Astrocyte (in vitro differentiated cells and primary cell): Measurements from ENCODE around the gene IFNAR1. TPM values are rescaled to one million over a fixed set of nuclear protein-coding genes. Genes with fewer than 3 reads are reported as not detected.
A peak's percentile ranks its signal among the peaks of the same experiment; 100 is the strongest.

Experiments
- DNase-seq: peaks from one replicate; pipeline ENCODE4 v3.0.0-alpha.2; 2010; ENCODE audit warnings: low read depth
- FAIRE-seq: peaks from 2 replicates; lab custom pipeline; 2011; peaks lifted over from hg19 to GRCh38; lab: Jason Lieb, UNC
- H2AFZ ChIP-seq: 2 replicates; pipeline ENCODE4 v1.6.0; 2012; ENCODE audit warnings: low read depth, low read length, inconsistent platforms
- H3K27ac ChIP-seq: 2 replicates; pipeline ENCODE4 v1.5.1; 2011; ENCODE audit warnings: low read depth, low read length, inconsistent platforms
- H3K27me3 ChIP-seq: 2 replicates; pipeline ENCODE4 v1.6.0; 2011; ENCODE audit warnings: low read length, inconsistent platforms; ENCODE audit not compliant: insufficient read depth
- H3K36me3 ChIP-seq: 2 replicates; pipeline ENCODE4 v1.5.1; 2011; ENCODE audit warnings: low read length, inconsistent platforms; ENCODE audit not compliant: insufficient read depth
- H3K4me1 ChIP-seq: 2 replicates; pipeline ENCODE4 v1.5.1; 2011; ENCODE audit warnings: low read length, inconsistent platforms; ENCODE audit not compliant: insufficient read depth
- H3K4me2 ChIP-seq: 2 replicates; pipeline ENCODE4 v1.6.0; 2012; ENCODE audit warnings: low read length, inconsistent platforms
- H3K4me3 ChIP-seq: 2 replicates; pipeline ENCODE4 v1.5.1; 2011; ENCODE audit warnings: low read depth, mild to moderate bottlenecking, low read length, inconsistent platforms; ENCODE audit not compliant: insufficient read depth
- H3K79me2 ChIP-seq: 2 replicates; pipeline ENCODE4 v1.6.0; 2012; ENCODE audit warnings: mild to moderate bottlenecking, low read length, inconsistent platforms; ENCODE audit not compliant: insufficient read depth
- H3K9ac ChIP-seq: 2 replicates; pipeline ENCODE4 v1.6.0; 2012; ENCODE audit warnings: mild to moderate bottlenecking, low read length, inconsistent platforms
- H3K9me3 ChIP-seq: 2 replicates; pipeline ENCODE4 v1.5.1; 2012; ENCODE audit warnings: low read depth, mild to moderate bottlenecking, low read length, inconsistent platforms; ENCODE audit not compliant: insufficient read depth
- H4K20me1 ChIP-seq: 2 replicates; pipeline ENCODE4 v1.6.0; 2012; ENCODE audit warnings: low read length, inconsistent platforms; ENCODE audit not compliant: insufficient read depth
- H3K27ac Mint-ChIP-seq: one replicate; pipeline ENCODE4 v1.8.0; 2021; ENCODE audit warnings: mild to moderate bottlenecking, mixed read lengths; ENCODE audit not compliant: unreplicated experiment
- H3K27me3 Mint-ChIP-seq: one replicate; pipeline ENCODE4 v1.8.0; 2021; ENCODE audit warnings: low read depth, mixed read lengths; ENCODE audit not compliant: unreplicated experiment
- H3K36me3 Mint-ChIP-seq: one replicate; pipeline ENCODE4 v1.8.0; 2021; ENCODE audit warnings: low read depth, mixed read lengths; ENCODE audit not compliant: unreplicated experiment
- H3K4me1 Mint-ChIP-seq: one replicate; pipeline ENCODE4 v1.8.0; 2021; ENCODE audit warnings: low read depth, mixed read lengths; ENCODE audit not compliant: unreplicated experiment
- H3K4me3 Mint-ChIP-seq: one replicate; pipeline ENCODE4 v1.8.0; 2021; ENCODE audit warnings: mild to moderate bottlenecking, moderate library complexity, mixed read lengths; ENCODE audit not compliant: unreplicated experiment
- H3K9me3 Mint-ChIP-seq: one replicate; pipeline ENCODE4 v1.8.0; 2021; ENCODE audit warnings: mild to moderate bottlenecking, mixed read lengths; ENCODE audit not compliant: unreplicated experiment
- EZH2 ChIP-seq: IDR thresholded peaks from 2 replicates; pipeline ENCODE4 v1.6.1; 2012; ENCODE audit warnings: mild to moderate bottlenecking, low read length, inconsistent platforms; ENCODE audit not compliant: insufficient read depth
- total RNA-seq: library from RNA; stranded (reverse); gene quantifications from 2 replicates; pipeline ENCODE4 v1.2.1, GENCODE V29; 2021
- TF ChIP-seq, protein P1 (sequence below): IDR thresholded peaks from 2 replicates; pipeline ENCODE4 v1.5.1; 2011; ENCODE audit warnings: low read depth, mild to moderate bottlenecking, inconsistent platforms, low read length, moderate library complexity; ENCODE audit not compliant: insufficient read depth

Gene IFNAR1
- total RNA-seq, 1 donor from 2014 or later: 44.0 TPM

GRCh38 chr21:33279330-33279820 is 45.4 kb upstream of the IFNAR1 start:
- peaks cover 4% of the 10 kb centered on the region for H3K9me3 Mint-ChIP-seq
- no peak for TF ChIP-seq EZH2
- TF ChIP-seq, protein P1, sequence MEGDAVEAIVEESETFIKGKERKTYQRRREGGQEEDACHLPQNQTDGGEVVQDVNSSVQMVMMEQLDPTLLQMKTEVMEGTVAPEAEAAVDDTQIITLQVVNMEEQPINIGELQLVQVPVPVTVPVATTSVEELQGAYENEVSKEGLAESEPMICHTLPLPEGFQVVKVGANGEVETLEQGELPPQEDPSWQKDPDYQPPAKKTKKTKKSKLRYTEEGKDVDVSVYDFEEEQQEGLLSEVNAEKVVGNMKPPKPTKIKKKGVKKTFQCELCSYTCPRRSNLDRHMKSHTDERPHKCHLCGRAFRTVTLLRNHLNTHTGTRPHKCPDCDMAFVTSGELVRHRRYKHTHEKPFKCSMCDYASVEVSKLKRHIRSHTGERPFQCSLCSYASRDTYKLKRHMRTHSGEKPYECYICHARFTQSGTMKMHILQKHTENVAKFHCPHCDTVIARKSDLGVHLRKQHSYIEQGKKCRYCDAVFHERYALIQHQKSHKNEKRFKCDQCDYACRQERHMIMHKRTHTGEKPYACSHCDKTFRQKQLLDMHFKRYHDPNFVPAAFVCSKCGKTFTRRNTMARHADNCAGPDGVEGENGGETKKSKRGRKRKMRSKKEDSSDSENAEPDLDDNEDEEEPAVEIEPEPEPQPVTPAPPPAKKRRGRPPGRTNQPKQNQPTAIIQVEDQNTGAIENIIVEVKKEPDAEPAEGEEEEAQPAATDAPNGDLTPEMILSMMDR: no peak
- DNase-seq: no peak

DNA sequence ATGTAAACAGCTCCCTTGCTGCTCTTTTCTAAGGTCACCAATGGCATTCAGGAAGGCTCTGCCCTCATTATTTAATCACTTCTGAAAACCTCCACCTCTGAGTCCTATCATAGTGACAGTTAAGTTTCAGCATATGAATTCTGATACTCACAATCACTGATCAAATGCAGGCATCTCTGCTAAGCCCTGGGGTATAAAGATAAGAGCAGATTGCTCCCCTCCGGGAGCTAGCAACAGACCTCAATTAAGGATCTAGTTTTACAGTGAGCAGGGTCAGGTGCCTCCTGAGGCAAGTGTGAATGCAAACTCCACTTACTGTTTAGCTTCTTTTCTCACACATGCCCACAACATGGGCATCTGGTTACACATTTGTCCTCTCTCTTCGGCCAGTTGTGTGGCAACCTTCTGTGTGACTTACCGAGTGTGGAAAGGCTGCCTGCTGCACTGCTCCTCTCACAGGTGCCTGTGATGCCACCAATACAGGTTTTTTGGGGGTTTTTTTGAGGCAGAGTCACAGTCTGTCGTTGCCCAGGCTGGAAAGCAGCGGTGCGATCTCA is 43.6 kb upstream of the IFNAR1 start:
- Histone ChIP-seq H3K4me3 (no peak overlapping the region), H3K9me3 (peaks cover 6% of the 10 kb centered on the region), H3K27me3 (no peaks in the 10 kb centered on the region), H3K9ac (no peak overlapping the region), H3K4me2 (no peak overlapping the region), H4K20me1 (no peaks in the 10 kb centered on the region), H3K4me1 (no peaks in the 10 kb centered on the region), H3K79me2 (no peaks in the 10 kb centered on the region), H2AFZ (no peak overlapping the region), H3K27ac (no peak overlapping the region), H3K36me3 (peaks cover 11% of the 10 kb centered on the region)
- no peak overlapping the region for H3K4me3 Mint-ChIP-seq
- H3K4me1 Mint-ChIP-seq: peaks cover under 1% of the 10 kb centered on the region
- no peaks in the 10 kb centered on the region for H3K27me3 Mint-ChIP-seq
- peak overlapping the region; percentile 3 for H3K27ac Mint-ChIP-seq
- H3K36me3 Mint-ChIP-seq: peaks cover 42% of the 10 kb centered on the region
- DNase-seq (no peak), FAIRE-seq (no peak)
- TF ChIP-seq, protein P1: no peak
- TF ChIP-seq EZH2: no peak
- H3K9me3 Mint-ChIP-seq: peaks cover 4% of the 10 kb centered on the region

More at GRCh38 chr21:33279330-33279820, 45.4 kb upstream of the IFNAR1 start:
- Histone ChIP-seq H3K4me2 (no peak overlapping the region), H2AFZ (no peak overlapping the region), H3K27ac (no peak overlapping the region), H3K9me3 (peaks cover 6% of the 10 kb centered on the region), H3K36me3 (peaks cover 7% of the 10 kb centered on the region), H3K79me2 (no peaks in the 10 kb centered on the region), H3K27me3 (no peaks in the 10 kb centered on the region), H4K20me1 (no peaks in the 10 kb centered on the region), H3K9ac (no peak overlapping the region), H3K4me1 (no peaks in the 10 kb centered on the region), H3K4me3 (no peak overlapping the region)
- Mint-ChIP-seq H3K36me3 (peaks cover 42% of the 10 kb centered on the region), H3K27ac (no peak overlapping the region), H3K4me1 (no peaks in the 10 kb centered on the region), H3K4me3 (no peak overlapping the region), H3K27me3 (no peaks in the 10 kb centered on the region)
- FAIRE-seq: no peak

DNA sequence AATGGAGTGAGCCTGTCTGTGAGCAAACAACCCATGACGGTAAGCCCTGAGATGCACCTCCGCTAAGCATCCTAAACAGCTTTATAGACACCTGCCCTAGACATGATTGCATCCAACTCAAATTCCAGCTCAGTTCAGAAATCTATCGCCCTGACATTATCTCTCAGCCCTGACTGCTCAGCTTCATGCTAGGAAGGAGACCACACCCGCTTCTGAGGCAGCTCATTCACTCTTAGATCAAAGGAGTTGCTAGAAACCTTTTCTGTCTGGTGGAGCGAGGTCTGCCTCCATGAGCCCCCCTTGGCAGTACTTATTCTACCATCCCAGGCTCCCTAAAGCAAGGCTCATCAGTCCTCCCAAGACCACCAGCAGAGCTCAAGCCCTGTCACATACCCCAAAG is 41.6 kb upstream of the IFNAR1 start:
- no peak for DNase-seq
- H3K36me3 Mint-ChIP-seq: peaks cover 36% of the 10 kb centered on the region

More for the DNA sequence above, 41.6 kb upstream of the IFNAR1 start:
- Histone ChIP-seq H3K4me1 (peaks cover 8% of the 10 kb centered on the region), H4K20me1 (no peaks in the 10 kb centered on the region), H3K9me3 (peaks cover 6% of the 10 kb centered on the region), H3K79me2 (no peaks in the 10 kb centered on the region), H3K4me3 (no peak overlapping the region), H3K9ac (no peak overlapping the region), H3K4me2 (no peak overlapping the region), H2AFZ (no peak overlapping the region), H3K27ac (no peak overlapping the region), H3K27me3 (no peaks in the 10 kb centered on the region), H3K36me3 (peaks cover 11% of the 10 kb centered on the region)
- H3K4me3 Mint-ChIP-seq: no peak overlapping the region
- peaks cover 9% of the 10 kb centered on the region for H3K4me1 Mint-ChIP-seq
- TF ChIP-seq, protein P1: no peak
- no peak for TF ChIP-seq EZH2
- FAIRE-seq: no peak
- H3K27me3 Mint-ChIP-seq: no peaks in the 10 kb centered on the region
- H3K27ac Mint-ChIP-seq: no peak overlapping the region
- H3K9me3 Mint-ChIP-seq: peaks cover 4% of the 10 kb centered on the region
